ENCODE data around the gene TTC9C. TPM values are rescaled to one million over a fixed set of nuclear protein-coding genes. Genes with fewer than 3 reads are reported as not detected.

TTC9C gene
- total and polyA plus RNA-seq, 2 of the 8 experiments (the other 6 are each of a cell fraction or from before 2014, with no cell fraction given): 25.4 to 34.1 TPM

DNA sequence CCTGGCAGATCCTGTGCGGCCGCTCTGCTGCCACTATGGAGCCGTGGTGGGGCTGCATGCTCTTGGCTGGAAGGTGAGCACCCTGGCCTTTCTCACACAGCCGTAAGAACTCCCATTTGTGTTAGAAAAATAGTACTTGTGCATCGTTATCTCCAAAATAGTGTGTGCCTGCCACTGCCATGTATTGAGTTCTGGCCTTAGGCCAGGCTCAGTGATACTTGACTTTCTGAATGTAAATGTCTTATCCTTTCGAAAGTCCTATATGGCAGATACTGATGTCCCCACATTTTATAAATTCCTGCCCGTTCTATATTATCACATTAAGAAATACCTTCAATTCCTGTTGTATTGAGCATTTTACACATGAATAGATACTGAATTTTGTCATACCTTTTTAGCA is 54.5 kb downstream of the TTC9C start (continued):
- no peak for TF ChIP-seq RFX5 (IDR thresholded peaks at IDR 0.05; ENCODE audit: borderline replicate concordance, low read depth, low read length)

All from H1 (cell line).